Astrocyte of the cerebellum (primary cell): ENCODE results near the gene RAD51B.

Source experiments
- DNase-seq: peaks from one replicate; pipeline ENCODE4 v3.0.0-alpha.2; 2011; ENCODE audit warnings: low read depth
- H3K4me3 ChIP-seq: 2 replicates; pipeline ENCODE4 v1.5.1; 2011; ENCODE audit warnings: mild to moderate bottlenecking, low read depth, low read length, moderate library complexity
- in situ Hi-C: cut with HindIII; loops from 2 replicates; pipeline ENCODE4 v1.10.0; 2017; ENCODE audit warnings: low sequenced_read_pairs
- TF ChIP-seq, protein P1 (sequence below): IDR thresholded peaks from 2 replicates; pipeline ENCODE4 v1.5.1; 2012; ENCODE audit warnings: low read length, low read depth, moderate library complexity, mild to moderate bottlenecking; ENCODE audit errors: missing control alignments

Gene RAD51B

DNA sequence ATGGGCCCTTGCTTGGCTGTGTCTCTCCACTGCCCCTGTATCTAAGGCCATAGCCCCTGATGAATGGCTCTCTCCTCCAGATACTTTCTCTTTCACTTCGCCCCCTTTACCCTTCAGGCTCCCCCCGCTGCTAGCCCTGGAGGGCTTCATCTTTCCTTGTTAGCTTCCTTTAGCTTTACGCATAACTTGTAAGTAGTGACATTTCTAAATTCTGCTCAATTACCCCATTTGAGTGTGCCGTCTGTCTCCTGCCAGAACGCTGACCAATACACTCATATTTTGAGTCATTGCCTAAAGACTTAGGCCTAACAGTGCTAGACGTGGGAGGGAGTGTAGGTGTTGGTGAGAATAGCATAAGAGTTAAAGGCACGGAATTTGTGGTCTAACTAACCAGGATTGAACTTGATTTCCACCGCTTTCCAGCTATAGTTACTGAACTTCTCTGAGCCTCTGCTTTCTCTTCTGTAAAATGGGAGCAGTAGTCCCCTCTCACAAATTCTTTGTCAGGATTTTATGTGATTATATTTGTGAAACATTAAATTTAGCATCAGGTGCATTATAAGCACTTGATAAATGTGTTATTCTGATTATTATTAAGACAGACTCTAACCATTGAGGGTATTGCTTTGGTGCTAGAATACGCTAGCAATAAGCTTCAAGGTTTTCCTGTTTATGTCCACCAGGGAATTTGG, 844.0 kb downstream of the RAD51B start:
- TF ChIP-seq, protein P1, sequence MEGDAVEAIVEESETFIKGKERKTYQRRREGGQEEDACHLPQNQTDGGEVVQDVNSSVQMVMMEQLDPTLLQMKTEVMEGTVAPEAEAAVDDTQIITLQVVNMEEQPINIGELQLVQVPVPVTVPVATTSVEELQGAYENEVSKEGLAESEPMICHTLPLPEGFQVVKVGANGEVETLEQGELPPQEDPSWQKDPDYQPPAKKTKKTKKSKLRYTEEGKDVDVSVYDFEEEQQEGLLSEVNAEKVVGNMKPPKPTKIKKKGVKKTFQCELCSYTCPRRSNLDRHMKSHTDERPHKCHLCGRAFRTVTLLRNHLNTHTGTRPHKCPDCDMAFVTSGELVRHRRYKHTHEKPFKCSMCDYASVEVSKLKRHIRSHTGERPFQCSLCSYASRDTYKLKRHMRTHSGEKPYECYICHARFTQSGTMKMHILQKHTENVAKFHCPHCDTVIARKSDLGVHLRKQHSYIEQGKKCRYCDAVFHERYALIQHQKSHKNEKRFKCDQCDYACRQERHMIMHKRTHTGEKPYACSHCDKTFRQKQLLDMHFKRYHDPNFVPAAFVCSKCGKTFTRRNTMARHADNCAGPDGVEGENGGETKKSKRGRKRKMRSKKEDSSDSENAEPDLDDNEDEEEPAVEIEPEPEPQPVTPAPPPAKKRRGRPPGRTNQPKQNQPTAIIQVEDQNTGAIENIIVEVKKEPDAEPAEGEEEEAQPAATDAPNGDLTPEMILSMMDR: no peak
- peak; percentile 46 for DNase-seq
- H3K4me3 ChIP-seq: no peak overlapping the region
- in situ Hi-C loops: no loop called here

DNA sequence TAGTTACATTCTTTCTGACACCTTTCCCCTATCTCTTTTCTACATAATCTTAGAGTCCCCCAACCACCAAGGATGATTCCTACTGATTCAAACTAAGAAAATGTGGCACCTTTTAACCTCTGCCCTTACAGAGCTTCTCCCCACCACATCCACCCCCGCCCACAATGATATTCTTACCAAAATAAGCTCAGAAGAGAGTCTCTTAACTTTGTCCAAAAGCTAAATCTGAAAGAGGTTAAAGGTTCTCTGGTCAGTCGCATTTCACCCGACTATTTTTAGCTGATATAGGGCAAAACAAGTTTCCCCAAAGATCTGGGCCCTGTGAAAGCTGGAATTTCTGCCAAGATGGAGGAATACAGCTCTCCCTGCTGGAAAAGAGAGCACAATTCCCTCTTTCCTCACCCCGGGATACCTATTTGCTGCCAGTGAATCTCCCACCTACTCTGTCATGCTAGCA, 844.7 kb downstream of the RAD51B start:
- in situ Hi-C loops: no loop called here
- no peak overlapping the region for H3K4me3 ChIP-seq
- no peak for DNase-seq
- TF ChIP-seq, protein P1: no peak

DNA sequence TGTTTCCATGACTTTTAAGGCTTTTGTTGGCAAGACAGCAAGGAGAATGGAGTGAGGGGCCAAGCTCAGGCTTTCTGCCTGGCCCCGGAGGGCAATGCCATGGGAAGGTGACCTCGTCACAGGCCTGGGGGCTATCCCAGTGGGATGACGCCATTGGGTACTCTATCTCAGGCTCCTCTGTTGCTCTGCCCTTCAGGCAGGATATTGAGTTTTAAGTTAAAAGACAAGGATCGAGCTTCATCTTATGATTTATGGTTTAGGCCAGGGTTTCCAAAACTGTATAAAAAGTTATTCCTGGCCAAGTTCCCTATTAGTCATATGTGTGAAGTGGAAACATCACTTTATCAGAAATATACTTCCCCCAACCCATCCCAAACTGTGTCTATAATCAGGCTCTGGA, 845.6 kb downstream of the RAD51B start:
- no peak for DNase-seq
- in situ Hi-C loops: no loop called here

DNA sequence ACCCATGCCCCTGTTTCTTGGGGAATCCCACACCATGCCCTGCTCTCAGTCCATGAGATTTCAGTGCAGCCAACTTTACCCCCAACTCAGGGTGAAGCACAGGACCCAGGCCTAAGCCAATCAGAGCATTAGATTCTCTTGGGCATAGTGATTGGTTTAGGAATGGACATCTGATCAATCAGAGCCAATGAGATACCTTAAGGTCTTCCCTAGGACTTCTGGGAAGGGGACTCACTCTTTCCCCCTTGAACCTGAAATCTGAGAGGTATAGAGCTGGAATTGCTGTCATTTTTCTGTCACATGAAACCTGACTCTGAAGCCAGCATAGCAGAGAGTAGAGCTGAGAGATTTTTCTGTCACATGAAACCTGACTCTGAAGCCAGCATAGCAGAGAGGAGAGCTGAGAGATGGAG, 846.2 kb downstream of the RAD51B start:
- H3K4me3 ChIP-seq: no peak overlapping the region
- TF ChIP-seq, protein P1: no peak
- in situ Hi-C loops: no loop called here
- no peak for DNase-seq

More for the DNA sequence above, 845.6 kb downstream of the RAD51B start:
- TF ChIP-seq, protein P1: no peak
- no peak overlapping the region for H3K4me3 ChIP-seq

DNA sequence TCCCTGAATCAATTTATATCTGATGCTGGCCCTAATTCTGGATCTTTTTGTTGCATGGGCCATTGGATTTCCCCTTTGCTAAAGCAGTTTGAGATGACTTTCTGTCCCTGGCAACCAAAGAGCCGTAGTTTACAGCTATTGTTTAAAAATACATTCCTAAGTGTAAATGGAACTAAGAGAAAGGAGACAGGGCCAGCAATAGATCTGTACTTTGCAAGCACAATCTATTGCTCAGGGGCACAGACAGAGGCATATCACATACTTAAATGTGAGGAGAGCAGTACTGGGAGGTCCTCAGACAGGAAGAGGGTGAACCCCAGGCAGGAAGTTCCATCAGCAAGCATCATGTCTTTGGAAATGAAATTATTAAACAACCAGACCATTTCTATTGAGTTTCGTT, 846.7 kb downstream of the RAD51B start:
- DNase-seq: no peak
- no peak overlapping the region for H3K4me3 ChIP-seq
- in situ Hi-C loops: no loop called here
- TF ChIP-seq, protein P1: no peak

DNA sequence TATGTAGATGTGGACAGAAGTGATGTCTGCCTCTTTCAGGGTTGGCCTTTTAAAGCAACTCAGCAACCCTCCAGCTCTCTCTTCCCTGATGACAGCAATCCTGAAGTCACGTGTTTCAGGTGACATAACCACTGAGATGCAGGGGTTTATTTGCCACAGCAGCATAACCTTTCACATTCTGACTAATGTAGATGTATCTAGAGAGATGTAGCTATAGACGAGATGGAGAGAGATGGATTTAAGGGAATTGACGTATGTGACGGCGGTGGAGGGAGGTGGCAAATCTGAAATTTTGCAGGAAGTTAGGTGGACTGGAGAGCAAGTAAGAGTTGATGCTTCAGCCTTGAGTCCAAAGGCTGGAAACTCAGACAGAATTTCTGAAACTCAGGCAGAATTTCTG, 847.3 kb downstream of the RAD51B start:
- H3K4me3 ChIP-seq: no peak overlapping the region
- DNase-seq: no peak
- in situ Hi-C loops: no loop called here
- TF ChIP-seq, protein P1: no peak
